Stimulated activated CD8-positive, alpha-beta memory T cell treated with anti-CD3 and anti-CD28 coated beads, Interleukin-7, amount 100 ng/mL, for 1 hour (primary cell): ENCODE data around the gene TCF7L2.

Experiments
- DNase-seq, 2 donors: peaks; one replicate each; pipeline ENCODE4 v3.0.0-alpha.2; 2020; ENCODE audit warnings: low read depth in 2 of 2

TCF7L2 gene

DNA sequence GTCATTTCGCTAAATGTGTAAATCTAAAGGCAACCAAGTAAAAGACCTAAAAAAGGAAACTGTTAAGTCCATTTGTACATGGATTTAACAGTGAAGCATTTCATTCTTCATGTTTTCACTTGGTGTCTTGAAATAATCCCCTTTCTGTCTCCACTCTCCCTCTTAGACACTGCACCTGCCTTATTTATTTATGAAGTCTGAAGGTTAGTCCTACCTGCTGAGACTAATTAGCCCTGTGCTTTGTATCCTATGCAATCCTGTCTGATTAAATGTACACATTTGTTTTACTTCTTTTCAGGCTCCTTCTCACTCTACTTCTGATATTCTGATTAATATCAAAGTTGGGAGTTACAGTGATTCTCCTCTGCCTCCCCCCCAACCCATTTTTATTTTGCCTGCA, 1.9 kb upstream of the TCF7L2 start:
- no peak for DNase-seq

DNA sequence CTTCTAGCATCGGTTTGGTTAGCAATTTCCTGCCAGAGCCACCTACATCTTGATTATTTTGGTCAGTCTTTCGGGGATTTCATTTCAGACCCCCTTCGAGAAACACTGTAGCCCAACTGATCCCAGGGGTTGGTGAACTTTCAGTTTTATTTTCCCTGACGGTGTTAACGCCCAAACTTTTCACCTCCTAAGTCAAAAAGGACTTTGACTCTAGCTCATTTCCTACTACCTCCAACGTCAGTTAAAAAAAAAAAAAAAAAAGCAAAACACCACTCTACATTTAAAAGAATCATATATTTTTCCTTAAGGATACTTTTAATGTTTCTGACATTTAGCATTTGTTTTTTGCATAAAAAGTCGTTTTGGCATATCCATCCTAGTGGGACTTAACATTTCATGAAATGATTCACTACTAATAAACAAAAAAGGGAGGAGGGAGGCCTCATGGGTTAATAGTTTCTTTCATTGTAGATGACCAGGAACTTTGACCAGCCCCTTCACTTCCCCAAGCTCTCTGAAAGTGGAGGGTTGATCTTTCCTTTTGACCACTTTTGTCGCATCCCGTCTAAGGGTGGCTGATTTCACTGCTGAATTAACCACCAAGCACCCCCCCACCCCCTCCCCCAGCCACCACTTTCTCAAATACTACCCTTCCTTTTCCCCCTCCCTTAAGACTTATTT, 764 bp upstream of the TCF7L2 start:
- no peak for DNase-seq

DNA sequence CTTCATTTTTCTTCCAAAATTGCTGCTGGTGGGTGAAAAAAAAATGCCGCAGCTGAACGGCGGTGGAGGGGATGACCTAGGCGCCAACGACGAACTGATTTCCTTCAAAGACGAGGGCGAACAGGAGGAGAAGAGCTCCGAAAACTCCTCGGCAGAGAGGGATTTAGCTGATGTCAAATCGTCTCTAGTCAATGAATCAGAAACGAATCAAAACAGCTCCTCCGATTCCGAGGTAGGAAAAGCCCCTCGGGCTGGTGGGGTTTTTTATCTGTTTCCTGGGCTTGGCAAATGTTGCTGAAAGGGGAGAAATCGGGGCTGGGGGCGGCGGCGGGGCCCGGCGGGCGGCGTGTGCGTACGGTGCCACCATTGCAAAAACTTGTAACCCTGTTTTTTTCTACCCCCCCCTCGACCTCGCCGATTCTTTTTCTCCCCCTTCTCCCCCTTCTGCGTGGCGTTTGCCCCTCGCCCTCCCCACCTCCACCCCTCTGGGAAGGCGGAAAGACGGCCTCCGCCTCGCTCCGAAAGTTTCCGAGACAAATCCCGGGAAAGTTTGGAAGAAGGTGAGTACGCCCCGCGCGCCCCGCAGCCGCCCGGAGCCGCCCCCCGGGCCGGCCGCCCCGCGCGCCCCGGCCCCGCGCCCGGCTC, 789 bp downstream of the TCF7L2 start:
- DNase-seq = no peak

DNA sequence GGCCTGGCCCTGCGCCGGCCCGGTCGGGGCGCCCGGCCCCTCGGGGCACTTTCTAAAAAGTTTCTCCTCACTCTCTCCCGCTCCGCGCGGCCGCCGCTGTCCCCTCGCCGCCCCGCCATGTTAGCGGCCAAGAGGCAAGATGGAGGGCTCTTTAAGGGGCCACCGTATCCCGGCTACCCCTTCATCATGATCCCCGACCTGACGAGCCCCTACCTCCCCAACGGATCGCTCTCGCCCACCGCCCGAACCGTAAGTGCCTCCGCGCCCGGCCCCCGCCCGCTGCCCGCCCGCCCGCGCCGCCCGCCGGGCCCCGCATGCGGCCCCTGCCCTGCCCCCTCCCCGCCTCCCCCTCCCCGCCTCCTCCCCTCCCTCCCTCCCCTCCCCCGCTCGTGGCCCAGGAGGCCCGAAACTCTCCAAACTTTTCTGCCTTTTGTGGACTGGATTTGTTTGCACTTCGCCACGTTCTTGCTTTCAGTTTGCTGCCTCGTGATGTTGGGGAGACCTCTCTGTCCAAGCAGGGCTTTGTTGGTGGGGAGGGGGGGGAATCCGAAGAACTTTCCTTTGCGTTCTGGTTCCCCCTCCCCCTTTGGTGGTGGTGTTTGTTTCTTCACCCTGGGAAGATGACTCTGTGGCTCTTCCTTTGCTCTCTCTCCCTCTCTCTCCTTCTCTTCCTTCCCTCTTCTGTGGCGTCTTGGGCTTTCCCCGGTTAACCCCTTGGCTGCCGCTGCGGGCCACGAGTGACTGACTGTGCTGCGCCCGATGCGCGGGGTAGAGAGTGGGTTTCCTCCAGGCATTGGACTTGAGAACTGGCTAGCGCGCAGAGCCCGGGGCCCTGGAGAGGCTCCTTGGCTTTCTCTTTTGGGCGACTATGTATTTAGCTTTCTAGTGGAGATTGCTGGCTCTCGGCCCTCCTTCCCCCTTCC, 1.6 kb downstream of the TCF7L2 start:
- DNase-seq = no peak

DNA sequence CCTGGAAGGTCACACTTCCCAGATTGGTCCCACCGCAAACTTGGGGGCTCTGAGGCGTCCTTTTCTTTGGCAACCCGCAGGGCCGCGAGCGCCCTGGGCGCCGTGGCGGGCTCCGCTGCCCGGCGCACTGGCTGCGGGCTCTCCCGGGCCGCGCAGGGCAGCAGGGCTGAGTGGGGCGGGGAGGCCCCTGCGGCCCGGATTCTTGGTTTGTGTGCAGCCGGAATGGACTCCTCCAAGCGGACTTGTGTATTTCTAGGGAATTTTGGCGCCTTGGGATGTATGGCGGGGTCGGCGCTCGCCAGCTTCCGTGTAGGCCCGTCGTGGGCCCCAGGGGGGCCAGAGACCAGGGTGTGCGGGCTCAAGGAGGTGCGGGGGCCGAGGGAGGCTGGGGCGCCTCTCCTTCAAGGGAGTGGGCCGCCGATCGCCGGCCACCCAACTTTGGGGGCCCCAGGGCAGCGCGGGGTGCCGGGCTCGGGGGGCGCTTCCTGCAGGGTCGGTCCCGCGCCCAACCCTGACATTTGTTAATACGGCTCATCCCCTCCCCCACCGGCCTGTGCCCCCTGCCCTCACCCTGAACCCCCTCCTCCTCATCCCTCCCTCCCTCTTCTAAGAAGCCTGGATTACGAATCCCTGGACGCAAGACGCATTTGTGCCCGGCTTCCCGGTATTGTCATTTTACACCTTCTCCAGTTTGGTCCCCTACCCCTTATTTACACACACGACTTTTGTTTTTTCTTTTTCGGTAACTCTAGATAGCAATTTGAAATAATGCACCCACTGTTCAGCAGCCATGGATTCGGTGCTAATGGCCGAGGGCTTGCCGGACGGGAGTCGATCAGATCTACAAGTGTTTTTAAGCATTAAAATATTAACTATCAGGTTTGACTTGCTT, 2.5 kb downstream of the TCF7L2 start:
- DNase-seq = no peak

DNA sequence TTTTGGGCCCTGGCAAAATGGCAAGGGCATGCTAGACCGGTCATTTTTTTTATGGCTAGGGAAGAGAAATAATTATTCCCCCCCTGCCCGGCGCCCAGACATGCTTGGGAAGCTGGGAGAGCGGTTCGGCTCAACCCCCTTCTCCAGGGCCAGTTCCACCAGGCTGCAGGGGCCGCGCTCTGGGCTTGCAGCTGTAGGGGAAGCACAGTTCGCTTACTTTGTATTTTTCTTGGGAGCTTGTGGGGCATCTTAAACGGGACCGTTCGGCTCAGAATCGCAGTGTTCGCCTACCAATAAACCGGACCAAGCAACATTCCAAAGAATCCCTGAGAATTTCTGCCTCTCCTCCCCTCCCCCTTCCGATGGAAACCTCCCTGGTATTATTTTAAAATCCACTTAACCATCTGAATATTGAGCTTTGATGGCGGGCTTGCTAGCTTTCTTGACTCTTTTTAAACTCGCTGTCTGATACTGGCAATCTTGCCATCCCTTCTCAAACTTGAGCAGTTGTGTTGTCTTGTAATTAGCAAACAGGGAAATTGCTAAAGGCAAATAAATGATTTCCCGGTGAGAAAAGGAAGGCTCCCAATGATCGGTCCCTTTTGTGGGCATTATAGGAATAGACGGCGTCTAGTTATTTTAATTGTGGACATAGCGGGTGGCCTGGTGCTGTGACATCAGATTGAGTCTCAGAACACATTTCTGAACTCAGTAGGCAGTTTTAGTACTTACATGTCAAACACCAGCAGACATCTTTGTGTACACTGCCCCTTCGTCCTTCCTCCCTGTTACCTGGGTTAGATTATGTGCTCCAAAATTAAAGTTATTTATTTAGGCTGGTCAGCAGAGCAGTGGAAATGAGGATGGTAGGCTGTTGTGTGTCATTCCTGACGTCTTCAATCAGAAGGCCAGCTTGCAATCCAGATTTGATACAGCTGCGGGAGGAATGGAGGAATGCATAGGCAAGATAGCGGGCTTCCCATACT, 3.4 kb downstream of the TCF7L2 start:
- no peak for DNase-seq

DNA sequence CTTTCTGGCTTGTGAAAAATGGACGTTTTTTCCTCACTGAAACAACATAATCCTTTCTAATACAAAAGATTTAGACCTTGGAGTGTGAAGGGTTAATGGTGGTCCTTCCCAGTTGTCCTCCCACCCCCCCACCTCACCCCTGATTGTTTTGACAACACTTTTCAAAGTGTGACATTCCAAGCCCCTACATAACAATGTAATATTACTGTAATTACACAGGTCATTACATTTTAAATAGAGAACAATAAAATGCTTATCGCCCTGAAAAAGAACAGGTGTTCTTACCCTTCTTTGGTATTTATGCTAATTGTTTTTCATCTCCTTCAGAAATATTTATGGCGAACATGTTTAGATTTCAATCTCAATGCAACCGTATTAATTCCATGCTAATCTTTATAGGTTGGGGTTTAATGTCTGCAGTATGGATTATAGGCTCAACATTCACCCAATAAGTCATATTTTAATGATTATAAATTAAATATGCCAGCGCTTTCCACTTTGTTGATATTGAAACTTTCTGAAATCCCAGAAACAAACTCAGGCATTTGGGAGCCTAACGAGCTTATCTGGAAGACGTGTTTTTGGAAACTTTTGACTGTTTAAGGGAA, 5.0 kb downstream of the TCF7L2 start:
- no peak for DNase-seq

DNA sequence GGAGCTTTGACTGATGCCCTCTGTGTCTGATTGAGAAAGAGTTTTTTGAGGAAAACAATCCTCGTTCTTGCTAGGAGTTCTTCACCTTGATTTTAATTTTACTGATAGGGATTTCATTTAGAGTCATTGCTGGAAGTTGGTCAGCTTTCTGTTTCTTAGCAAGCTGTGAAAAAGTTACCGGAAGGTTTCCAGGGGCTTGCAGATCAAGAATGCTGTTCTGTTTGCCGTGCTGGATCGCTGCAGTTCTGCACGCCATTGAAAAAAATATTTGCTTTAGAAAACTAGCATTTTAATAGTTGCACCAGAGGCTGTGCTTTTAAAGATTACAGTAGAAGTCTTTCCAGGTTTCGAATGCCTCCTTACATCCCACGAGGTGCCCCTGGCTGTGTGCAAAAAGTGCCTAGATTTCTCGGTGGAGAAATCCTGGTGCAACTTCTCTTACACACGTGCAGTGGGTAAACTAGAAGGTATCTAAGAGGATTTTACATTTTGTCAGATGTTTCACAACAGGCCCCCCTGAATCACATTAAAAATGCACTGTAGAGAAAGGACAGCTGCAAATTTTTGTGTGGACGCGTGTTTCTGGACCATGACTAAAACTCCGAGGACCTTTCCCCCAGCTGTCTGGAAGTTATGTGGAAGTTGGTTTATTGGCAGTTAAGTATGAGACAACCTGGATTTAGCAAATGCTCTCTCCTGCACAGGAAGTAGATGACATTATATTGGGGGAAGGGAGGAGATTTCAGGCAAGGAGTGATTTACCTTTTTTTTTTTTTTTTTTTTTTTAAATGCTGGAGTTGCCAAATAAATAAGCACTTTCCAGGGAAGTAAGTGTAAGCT, 5.8 kb downstream of the TCF7L2 start:
- DNase-seq = no peak

DNA sequence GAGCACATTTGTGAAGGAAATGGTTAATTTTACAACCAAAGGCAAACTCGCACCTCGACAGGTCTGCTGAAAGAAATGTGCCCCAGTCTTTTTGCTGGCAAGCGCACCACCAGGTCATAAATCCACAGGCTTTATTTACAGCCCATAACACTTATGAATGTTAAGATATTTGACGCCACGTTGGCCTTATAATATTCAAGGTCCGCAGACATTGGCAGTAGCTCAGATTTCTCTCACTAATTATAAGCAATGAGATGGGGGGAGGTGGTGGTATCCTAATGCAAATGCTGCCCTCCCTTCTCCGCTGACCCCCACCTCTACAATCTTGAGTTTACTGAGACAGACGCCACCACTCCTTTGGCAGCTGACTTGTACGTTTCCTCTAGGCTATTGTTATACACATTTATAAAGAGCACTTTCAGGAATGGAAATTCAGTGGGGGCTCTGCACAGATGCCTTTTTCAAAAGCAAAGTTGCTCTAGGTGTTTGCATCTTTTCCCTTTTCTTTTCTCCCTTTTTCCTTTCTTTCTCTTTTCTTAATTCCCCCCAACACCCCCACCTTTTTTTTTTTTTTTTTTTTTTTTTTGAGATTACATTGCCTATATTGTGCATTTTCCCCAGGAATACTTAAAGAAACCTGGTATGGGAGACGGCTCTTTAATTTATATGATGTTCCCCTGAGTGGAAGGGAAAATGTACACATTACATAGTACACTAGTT, 6.7 kb downstream of the TCF7L2 start:
- no peak for DNase-seq

DNA sequence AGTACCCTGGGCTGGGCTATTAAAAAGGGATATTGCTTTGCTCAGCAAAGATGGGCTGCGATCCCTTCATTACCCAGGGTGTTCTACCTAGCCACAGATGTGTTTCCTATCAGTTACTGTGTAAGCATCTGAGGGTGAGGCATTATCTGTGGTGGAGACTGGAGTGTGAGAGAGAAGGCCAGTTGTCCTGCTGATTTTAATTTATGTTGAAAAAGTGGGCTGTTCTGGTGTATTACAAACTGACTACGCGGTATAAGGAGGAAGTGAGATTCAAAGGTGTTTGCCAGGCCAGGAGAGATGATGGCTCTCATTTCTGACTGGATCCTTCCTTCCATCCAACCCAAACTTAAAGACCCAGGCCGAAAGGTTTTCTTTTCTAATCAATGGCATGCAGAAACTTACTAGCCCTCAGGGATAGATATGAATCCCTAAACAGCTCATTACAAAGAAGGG, 7.6 kb downstream of the TCF7L2 start:
- DNase-seq = no peak

DNA sequence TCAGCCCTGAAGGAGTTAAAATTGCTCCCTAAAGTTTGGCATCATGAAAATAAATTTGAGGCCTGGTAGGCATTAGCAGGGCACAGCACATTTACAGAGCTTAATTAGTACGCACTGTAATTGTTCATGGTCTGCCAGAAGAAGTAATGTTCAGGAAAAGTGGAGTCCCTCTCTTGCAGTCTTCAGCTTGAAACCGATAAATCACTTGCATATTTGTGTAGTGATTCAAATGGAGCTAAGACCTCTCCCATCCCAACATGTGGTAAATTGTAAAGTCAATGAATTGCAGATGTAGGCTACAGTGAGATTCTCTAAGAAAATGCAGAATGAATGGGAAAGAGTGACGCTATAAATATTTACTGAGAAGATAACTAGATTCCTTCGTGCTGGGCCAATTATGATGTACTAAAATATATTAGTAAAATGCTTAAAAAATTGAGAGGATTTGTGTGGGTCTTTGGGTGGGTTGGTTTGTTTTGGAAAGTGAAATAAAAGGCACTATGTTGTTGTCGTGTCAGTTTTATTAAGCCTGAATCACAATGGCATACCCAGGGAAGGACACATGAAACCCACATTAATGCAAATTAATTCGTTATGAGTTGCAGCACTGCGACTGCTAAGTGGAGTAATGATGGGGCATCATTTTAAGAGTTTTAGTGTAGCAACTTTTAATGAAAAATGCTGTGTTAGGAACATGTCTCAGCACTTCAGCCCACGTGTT, 8.4 kb downstream of the TCF7L2 start:
- no peak for DNase-seq

DNA sequence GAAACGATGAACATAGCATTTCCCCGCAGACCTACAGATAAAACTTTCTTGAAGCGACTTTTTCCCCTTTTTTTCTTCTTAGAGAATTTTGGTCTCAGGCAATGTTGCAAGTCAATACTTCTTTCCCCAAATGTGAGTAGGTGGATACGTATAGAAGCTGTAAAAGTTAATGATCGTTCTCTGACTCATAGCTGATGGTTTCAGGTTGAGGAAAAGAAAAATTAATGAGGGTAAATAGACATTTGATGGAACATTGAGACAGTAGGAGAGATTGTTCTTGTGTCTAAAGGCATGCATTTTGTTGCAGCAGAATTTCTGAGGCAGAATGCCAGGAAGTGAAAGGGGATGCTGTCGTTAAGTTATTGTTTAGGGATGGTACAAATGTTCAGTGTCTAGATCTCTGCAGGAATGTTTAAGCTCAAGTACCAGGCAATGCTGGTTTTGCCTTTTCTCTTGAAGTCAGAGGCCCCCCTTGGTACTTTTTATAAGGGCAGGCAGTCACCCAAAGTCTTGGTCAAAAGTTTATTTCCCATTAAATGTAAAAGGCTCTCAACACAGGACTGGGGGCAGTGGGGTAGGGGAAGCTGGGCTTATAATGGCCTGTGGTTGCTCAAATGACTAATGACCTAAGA, 9.3 kb downstream of the TCF7L2 start:
- no peak for DNase-seq

DNA sequence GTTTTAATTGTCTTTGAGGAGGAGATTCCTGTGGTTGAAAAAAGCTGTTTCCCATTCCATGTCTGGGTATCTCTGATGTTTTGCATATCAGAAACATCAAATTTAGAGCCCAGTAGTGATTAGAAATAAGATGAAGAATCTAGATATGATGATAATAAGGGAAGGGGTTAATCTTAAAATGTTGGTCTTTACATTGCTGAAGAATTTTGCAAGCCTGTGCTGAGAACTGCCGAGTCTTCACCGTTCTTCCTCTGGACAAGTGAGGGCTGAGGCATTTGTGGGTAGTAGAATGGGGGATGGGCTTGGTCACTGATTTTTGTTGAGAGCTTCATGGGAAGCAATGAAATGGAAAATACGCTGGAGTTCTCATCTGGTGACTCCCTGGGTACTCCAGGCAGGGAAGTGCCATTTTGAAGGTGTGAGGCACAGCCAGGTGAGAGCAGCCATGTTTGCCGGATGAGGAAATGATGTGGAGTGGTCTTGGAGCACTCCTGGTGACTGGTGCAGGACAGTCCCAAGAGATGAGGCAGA, 10.2 kb downstream of the TCF7L2 start:
- DNase-seq = no peak

DNA sequence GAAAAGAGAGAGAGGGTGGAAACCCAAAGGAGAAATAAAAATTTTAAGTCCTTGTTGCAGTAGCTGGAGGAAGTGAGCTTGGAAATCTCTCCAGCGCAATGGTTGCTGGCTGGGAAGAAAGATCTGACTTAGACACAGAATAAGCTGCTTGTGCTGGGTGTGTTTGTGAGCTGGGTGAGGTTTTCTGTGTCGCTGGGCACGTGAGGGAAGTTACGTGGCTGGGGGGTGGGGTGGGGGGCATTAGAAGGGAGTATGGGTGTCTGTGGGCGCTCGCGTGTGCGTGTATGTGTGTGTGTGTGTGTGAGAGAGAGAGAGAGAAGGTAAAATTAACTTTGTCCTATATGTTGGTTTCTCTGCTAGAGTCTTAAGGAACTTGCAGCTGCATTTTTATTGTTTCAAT, 11.6 kb downstream of the TCF7L2 start:
- no peak for DNase-seq

DNA sequence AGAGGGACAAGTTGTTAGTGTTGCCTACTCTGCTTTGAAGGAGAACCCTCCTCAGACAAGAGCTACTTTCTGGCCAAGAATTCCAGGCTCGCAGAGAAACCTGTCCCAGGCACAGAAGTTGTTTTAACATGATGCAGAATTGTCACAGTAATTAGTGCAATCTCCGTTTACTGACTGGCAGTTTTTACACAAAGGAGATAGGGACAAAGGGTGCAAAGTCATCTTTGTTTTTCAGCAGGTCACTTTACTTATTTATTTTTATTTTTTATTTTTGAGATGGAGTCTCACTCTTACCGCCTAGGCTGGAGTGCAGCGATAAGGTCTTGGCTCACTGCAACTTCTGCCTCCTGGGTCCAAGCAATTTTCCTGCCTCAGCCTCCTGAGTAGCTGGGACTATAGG, 12.3 kb downstream of the TCF7L2 start:
- no peak for DNase-seq

DNA sequence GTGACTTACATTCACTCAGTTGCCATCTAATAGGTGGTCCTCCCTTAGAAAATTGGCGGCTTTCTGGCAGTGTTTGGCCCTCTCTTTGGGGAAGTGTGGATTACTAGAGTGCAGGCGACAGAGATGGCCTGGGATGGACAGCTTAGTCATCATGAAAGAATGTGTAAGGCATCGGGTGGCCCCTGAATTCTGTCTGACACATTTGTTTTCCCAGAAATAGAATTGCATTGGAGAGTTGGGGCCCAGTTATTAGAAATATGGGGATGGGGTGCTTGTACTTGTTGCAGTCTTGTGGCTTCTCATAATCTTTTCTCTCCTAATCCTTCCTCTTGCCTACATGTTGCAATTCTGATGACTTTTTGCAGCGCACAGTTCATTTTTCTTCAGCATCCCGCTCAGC, 13.8 kb downstream of the TCF7L2 start:
- DNase-seq = no peak

DNA sequence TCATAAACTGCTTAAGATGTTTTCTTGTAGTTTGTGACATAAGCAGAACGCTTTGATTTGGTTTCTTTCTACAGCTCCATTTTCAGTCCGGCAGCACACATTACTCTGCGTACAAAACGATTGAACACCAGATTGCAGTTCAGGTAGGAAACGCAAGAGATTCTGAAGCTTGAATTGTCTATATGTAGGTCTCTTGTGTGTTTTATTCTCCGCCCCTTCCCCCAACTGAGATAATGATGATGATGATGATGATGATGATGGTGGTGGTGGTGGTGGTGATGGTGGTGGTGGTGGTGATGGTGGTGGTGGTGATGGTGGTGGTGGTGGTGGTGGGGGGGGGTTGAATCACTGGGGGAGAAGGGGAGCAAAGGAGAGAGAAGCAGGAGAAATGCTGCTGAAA, 14.4 kb downstream of the TCF7L2 start:
- DNase-seq = no peak
